ENCODE data around the gene RAB26.
"Not testable (repeated sequence)": the region's sequence is repeated elsewhere in the genome, so short reads cannot be mapped to it uniquely, and the experiment has no call there.

The RAB26 gene

DNA sequence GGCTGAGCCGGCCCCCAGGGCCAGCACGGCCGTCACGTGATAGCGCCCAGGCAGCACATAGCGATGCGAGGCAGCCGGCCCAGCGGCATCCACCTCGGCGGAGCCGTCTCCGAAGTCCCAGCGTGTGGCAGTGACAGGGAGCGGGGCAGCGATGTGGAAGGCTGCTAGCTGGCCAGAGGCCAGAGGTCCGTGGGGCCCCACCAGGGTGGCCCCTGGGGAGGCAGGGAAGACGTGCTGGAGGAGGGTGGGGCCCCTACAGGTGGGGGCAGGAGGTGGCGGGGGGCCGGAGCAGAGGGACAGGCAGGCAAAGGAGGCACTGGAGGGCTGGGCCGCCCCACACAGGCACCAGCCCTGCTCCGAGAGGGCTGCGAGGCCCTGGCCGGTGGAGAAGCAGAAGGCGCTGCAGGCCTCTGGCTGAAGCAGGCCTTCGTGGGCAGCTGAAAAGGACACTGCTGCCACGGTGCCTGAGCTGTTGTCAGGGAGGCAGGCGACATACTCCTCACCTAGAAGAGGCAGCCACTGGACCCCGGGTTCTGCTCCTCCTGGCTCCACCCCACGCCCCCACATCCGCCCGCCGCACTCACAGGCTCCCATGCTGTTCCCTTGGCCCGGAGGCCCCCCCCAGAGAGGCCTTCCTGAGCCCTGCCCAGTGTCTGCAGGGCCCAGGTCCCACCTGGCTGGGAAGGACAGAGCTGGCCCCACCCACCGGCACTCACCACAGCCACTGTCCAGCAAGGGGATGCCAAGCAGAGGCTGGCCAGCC lies 30.3 kb upstream of the RAB26 start:
- not testable (repeated sequence) for DNase-seq

DNA sequence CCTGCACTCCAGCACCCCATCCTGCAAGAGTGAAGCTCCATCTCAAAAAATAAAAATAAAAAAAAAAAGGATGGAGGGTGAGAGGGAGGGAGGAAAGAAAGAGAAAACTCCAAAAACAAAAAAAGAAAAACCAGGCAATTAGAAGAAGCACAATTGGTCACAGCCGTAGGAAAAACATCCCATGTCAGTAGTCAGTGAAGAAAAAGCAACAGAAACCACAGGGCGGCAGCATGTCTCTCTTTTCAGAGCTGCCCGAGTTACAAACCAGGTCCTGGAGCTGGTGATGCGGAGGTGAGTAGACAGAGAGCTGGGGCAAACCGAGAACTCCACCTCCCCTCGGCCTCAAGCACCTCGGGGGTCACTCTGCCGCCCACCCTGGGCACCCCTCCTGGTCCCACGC lies 27.1 kb upstream of the RAB26 start:
- DNase-seq, result peak in 1 of 2 experiments; percentile 23

DNA sequence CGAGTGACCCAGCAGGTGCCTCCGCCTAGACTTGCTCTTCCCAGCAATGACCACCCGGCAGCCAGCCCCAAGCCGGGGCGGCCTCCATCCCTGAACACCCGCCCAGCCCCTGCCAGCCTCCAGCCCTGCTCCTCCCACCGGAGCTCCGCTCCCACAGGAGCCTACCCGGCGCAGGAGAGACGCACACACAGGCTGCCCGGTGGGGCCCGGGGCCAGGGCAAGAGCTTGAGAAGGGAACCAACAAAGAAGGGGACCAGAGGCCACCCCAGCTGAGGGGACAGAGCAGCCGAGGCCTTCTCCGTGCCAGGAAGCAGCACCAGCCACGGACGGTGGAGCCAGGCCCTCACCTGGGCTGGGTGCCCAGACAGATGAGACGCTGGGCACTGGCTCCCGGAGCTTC lies 26.6 kb upstream of the RAB26 start:
- no peak for DNase-seq

DNA sequence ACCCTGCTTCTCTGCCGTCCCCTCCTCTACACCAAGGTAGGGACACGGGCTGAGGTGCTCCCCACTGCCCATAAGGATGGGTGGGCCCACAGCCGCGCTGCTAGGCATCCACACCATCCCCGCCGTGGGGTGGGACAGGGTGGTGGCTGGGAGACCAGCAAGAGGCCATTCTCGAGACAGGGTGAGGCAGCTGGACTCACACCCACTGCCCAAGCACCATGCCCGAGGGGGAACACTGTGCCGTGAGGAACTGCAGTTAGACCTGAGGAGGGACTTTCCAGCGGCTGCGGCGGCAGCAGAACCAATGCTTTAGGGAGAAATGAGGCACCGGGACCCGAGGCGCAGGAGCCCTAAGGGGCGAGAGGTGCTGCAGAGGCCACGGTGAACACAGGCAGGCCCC lies 26.0 kb upstream of the RAB26 start:
- no peak for DNase-seq

DNA sequence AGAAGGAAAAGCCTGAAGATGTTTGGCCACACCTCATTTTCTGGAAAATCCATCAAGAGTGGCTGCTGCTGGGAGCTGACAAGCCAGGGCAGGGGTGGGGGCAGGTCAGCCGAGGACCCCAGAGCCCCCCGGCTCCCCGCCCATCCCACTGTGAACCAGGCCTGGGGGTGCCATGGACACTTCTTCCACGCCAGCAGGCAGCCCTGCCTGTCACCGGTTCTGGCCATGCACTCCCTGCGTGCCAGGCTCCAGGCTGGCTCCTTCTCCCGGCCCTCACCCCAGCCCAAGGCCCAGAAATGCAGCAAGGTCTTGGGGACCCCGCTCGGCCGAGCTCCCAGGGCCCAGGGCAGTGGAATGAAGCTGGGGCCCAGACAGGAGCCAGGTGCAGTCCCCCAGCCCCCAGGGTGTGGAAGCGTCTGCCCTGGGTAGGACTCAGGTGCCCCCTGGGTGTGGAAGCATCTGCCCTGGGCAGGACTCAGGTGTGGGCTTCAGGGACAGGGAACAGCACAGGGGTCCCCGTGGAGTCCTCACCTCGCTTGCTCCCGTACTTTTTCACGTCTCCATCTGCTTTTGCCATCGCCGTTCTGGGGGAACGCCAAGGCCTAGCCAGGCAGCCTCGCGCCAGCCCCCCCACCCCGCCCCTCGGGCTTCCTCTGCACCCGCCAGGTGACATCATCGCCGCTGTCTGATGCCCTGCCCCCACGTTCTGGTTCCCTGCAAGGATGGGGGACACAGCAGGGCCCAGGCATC lies 25.3 kb upstream of the RAB26 start:
- DNase-seq, result not testable (repeated sequence)

DNA sequence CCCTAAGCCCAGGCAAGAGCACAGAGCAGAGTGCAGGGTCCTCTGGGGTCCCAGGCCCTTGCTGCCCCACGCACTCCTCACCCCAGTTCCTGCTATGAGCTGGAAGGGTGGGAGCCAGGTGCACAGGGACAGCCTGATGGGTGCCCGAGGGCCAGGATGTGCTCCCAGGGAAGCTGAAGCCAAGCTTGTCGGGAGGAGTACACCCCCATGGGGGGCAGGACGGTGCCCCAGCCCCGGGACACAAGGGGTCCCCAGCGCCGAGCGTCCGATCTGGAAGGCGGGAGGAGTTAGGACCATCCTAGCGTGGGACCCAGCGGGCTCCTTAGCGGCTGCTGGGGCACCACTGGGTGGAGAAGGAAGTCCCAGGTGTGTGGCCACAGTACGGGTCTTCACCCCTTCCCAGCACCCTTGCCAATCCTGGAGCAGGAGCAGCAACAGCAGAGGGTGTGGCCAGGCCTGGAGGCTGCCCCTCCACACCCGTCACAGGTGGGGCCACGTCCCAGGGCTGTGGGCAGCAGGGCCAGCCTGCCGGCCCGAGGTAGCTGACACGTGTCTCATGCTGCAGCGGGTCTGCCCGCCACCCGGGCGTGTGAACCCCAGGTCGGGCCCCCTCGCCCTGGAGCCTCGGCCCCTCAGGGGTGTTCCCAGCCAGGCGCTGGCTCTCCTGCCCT lies 24.6 kb upstream of the RAB26 start:
- not testable (repeated sequence) for DNase-seq

DNA sequence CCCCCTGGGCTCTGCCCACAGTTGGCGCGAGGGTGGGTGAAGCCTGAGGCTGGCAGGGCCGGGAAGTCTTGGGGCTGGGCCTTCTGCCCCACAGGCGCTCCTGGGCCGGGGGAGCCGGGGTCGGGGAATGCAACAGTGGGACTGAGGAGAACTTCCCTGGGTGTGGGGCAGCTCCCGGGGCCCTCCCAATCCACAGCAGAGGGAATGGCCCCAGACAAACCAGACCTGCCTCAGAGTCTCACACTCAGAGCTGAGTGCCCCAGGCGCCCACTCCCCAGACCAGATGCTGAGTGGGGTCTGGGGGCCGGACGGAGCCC lies 24.1 kb upstream of the RAB26 start:
- DNase-seq, result not testable (repeated sequence)

DNA sequence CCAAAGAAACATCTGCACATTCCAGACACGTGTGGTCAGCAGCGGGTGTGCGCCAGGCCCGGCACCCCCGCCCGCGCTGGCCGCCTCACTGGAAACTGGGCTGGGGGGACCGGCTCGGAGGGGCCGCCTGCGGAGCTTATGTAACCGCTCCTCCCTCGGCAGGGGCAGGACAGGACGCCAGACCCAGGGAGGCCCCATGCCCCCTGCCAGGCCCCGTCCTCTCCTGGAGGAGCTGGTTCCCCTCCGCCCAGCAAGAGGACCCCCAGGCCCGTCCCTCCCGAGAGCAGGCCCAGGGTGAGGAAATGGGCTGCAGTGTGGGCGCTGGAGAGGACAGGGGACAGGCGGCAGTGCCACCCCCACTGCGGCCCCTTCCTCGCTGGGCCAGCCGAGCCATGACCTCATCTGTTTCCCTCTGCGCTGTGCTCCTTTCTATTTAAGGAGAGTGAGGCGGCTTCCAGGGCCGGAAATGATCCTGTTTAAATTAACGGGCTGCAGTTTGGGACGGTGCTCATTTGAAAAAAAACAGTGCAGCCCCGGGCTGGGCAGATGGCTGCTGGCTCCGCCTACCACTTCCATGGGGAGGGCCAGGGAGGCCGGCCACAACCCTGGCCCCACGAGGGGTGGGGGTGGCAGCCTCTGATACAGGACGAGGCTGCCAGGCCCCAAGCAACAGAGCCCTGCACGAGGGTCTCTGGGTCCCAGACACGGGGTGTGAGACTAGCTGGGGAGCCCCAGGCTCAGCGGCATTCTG lies 23.6 kb upstream of the RAB26 start:
- DNase-seq, result not testable (repeated sequence)

DNA sequence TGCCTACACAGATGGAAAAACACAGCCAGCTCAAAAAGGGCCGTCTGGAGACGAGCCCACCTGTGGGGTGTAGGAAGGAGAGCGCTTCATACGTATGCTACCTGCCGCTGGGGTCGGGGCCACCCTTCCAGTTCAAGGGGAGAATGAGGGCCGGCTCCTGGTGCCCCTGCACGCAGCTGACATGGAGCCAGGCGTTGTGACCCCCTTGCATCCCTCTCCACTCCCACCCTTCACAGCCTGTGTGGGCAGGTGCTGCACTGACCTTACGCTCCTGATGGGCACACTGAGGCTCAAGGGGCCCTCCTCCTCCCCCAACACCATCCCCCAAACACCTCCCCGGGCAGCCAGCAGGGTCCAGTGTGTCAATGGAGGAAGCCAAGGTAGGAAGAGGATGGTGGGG lies 22.8 kb upstream of the RAB26 start:
- not testable (repeated sequence) for DNase-seq

DNA sequence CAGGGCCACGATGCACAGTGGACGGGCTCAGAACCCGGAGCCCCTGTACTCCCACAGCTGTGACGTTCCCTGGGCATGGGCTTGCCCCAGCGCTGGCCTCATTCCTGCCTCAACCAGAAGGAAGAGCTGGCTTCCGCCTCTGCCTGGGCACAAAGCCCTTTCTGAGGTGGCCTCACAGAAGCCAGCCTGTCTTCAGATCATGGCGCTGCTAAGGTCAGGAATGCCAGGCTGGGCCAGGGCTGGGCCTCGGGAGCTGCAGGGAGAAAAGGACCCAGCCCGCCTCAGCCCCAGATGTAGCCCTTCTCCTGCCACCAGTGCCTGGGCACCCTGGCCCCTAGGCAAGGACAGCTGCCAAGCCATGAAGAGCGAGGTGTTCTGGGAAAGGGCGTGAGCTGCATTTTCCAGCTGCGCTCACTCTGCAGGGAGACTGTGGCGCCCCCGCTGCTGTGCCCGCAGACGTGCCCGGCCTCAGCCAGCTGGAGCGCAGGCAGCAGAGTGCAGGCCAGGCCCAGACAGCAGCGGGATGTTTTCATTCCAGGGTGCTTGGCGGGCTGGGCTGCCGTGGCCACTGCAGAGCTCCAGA lies 22.2 kb upstream of the RAB26 start:
- not testable (repeated sequence) for DNase-seq

DNA sequence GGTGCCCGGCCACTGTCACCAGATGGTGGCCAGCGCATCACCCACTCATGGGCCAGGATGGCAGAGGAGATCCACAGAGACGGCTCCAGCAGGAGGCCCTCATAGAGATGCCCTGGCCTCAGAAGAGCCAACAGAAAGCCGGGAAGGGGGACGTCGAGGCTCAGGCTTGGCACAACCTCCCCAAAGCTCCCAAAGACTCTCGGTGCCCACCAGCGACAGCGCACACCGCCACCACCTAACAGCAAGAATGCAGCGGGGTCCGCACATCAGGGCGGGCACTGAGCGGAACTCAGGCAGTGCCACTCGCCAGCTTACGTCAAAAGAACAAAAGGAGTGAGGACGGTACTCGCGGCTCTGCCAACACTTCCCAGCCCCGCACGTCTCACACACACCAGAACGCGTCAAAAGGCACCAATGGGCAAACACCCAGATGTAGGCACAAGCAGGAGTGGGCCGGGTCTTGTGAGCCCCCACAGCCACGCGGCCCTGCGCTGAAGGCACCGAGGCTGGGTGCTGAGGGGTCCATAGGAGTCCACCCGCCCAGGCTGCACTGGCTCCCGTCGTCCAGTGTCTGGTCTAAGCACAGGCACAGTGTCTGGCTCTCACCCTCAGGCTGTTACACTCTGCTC lies 21.4 kb upstream of the RAB26 start:
- DNase-seq, result not testable (repeated sequence)

DNA sequence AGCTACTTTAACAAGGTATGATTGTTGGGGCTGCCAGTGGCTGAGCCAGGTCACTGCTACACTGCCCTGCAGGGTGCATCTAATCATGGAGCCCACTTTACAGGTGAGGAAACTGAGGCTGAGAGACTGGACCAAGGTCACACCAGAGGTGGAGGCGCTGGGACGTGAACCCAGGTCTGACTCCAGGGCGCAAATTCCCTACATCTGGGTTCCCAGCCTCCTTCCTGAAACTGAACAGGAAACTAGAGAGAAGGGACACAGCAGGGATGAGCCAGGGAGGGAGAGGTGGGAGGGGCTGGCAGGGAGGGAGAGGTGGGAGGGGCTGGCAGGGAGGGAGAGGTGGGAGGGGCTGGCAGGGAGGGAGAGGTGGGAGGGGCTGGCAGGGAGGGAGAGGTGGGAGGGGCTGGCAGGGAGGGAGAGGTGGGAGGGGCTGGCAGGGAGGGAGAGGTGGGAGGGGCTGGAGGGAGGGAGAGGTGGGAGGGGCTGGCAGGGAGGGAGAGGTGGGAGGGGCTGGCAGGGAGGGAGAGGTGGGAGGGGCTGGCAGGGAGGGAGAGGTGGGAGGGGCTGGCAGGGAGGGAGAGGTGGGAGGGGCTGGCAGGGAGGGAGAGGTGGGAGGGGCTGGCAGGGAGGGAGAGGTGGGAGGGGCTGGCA lies 20.7 kb upstream of the RAB26 start:
- DNase-seq, result peak in 1 of 2 experiments; percentile 25

DNA sequence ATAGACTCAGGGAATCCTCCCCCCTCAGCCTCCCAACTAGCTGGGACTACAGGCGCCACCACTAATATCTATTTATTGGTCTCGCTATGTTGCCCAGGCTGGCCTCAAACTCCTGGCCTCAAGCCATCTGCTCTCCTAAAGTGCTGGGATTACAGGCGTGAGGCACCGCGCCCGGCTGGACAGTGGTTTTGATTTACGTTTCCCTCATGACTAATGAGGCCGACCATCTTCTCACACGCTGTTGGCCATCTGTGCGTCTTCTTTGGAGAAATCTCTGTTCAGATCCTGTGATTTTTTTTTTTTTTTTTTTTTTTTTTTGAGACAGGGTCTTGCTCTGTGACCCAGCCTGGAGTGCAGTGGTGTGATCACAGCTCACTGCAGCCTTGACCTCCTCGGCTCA lies 19.2 kb upstream of the RAB26 start:
- DNase-seq, result not testable (repeated sequence)

DNA sequence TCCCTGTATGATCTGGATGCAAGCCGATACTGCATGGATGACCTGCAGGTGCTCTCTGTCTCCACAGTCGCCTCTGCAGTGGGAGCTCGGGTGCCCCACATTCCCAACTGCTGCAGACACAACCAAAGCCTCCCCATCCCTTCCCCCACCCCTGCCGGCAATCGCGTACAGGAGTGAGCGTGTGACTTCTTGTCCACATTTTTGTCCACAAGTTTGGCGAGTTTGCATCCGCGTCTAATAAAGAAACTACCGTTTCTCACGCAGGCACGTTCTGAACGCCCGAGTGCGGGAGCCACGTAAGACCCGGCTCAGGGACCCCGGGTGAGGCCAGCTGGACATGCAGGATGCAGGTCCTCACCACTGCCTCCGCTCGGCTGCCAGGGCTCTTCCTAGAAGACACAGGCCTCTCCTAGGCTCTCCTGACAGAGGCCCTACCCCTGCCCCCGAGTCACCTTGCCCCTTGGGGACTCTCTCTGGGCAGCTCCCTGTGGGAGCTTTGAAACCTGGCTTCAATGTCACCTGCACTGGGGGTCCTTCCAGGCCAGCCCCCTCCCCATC lies 18.5 kb upstream of the RAB26 start:
- not testable (repeated sequence) for DNase-seq

DNA sequence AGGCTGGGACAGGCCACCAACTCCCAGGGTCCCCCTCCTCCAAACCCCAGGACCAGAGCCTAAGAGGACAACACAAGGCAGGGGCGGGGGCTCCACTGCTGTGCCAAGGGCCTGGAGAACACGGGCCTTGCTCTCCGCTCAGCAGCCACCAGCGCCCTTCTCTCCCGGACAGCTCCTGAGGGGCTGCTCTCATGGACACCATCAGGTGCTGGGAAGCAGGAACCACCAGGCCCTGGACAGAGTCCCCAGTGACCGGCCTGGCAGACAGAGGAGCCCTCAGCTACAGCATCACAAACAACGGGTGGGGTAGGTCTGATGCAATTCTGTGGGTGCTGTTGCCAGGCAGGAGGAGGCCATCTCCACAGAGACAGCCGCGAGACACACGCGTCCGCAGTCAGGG lies 14.6 kb upstream of the RAB26 start:
- DNase-seq, result not testable (repeated sequence)

DNA sequence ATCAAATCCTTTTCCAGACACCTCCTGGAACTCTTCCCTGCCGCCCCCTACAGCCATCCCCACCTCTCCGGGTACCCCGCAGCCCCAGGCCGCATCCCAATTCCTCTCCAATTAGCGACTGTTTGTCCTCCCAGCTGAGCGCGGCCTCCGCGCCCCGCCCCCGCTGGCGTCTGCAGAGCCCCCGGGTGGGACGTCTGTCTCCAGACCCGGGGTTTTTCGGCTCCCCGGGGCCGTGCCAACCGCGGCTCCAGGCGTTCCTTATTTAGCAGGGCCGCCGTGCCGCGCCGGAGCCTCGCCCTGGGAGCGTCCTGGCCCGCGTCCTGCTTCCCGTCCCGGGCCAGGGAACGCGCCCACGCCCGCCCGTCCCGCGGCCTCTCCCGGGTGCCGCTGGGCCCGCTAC lies 13.4 kb upstream of the RAB26 start:
- not testable (repeated sequence) for DNase-seq

DNA sequence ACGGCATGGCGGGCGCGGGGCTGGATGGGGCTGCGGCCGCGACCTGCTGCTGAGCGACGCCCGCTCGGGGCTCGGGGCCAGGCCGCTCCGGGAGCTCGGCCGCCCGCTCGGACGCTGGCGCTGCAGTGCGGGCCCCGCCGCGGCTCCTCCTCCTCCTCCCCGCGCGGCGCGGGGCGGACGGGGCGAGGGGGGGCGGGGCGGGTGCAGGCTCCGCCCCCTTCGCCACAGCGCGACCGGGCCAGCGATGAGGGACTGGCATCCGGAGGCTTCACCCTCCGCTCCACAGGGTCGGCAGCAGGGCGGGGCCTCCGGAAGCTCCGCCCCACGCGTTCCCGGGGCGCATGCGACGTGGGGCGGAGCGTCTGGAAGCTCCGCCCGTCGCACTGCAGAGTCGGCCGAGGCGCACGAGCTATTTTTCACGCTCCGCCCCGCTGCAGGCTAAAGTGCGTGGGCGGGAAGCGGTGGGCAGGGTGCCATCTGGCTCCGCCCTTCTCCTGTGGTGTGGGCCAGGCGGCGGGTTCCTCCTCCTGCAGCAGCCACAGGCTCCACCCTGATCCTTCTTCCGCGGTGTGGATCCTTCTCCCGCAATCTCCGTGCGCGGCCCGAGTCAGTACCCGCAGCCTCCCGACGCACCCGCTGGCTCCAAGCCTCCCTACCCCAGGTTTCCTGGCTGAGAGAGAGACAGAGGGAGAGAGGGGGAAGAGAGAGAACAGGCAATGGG lies 12.5 kb upstream of the RAB26 start, which contains the start of gene PKD1:
PKD1 (minus strand) TSS at position 129 of the 721 bp plus-strand sequence. CDS start 209 bp downstream, outside the sequence.
- DNase-seq, result peak; percentile 98 to 100

DNA sequence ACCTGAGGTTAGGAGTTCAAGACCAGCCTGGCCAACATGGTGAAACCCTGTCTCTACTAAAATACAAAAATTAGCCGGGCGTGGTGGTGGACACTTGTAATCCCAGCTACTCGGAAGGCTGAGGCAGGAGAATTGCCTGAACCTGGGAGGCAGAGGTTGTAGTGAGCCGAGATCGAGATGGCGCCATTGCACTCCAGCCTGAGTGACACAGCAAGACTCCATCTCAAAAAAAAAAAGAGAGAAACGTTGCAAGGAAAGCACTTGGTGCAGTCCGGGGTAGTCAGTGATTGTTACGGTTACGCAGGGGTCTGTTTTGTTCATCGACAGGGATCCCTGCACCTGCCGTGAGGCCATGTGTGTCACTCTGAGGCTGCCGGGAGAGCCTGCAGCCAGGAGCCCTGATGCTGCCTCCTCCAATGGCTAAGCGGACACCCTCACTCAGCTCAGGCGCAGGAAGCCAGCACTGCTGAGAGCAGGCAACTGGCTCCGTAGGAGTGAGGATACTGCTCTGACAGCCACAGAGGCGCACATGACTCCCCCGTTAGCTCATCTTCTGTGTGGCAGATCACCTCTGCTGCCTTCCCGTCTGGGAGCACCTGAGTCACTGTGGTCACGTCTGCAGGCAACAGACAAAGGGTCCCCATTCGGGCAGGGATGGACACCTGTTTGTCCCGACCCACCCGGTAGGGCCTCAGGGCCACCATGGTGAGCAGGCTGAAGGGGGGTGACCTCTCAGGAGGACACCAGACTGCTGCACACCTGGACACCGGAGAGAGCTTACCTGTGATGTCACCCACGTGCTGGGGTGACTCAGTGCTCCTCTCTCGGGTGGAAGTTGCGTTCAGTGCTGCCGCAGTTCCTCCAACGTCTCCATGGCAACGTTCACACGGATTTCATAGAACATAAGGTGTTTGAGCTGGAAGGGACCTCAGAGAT lies 5.2 kb upstream of the RAB26 start:
- peak in 1 of 2 experiments; percentile 20 for DNase-seq

DNA sequence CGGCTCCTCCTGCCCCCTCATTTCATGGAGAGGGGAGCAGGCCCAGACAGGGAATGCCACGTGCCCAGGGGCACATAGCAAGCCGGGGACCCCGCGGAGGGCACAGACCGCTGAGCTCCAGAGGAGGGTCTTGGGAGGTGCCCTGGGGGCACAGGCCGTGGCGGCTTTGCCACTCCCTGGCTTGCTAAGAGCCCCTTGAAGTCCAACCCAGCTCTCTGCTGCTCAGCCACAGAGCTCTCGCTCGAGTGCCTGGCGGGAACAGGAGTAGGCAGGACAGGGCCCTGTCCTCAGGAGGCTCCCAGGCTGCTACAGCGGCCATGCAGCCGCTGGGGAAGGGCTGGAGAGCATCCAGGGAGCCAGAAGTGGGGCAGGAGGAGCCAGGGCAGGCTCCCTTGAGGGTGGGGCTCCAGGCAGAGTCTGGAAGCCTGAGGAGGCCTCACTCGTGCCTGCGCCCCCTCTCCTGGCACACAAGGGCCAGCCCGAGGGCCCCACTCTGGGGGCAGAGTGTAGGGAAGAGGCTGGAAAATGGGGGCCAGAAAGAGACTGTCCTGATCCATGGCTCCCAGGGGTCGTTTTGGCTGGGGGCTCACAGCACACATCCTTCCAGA lies 4.4 kb upstream of the RAB26 start:
- DNase-seq, result no peak
